NT2/D1 (cell line): ENCODE data around the gene NKX6-2.

Experiments
- SUZ12 ChIP-seq: IDR thresholded peaks from 2 replicates; pipeline ENCODE4 v1.6.1; 2011; ENCODE audit not compliant: insufficient read length, insufficient read depth; ENCODE audit errors: extremely low read depth
- YY1 ChIP-seq: IDR thresholded peaks from 2 replicates; pipeline ENCODE4 v1.6.1; 2011; ENCODE audit not compliant: insufficient read length, insufficient read depth

GRCh38 chr10:132792796-132793195 is 6.8 kb upstream of the NKX6-2 start:
- TF ChIP-seq SUZ12 (no peak), YY1 (no peak)
